Stromal cell of bone marrow (primary cell): ENCODE data around the gene DNAJB14.

Source experiments
- DNase-seq: peaks from one replicate; pipeline ENCODE4 v3.0.0-alpha.2; 2012; ENCODE audit warnings: low read depth

The DNAJB14 gene

GRCh38 chr4:99943904-99944437 lies 2.4 kb downstream of the DNAJB14 start:
- DNase-seq = no peak

DNA sequence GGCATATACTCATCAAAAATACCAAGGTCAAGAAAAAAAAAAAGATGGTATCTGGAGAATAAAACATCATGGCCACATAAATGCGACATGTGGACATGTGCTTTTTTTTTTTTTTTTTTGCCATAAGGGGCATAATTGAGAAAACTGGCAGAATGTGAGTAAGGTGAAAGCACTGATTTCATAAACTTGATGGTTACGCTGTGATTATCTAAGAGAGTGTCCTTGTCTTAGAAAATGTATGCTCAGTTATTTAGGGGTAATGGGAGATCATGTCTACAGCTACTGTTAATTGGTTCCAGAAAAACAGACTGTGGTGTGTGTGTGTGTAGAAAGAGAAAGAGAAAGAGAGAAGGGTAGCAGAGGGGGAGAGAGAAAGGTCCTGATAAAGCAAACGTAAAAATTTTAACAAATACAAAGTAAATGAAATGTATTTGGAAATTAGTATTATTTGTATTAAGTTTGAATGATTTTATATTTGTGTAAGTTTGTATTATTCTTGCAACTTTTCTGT lies 8.1 kb downstream of the DNAJB14 start:
- no peak for DNase-seq

- no peak for DNase-seq
Observed at GRCh38 chr4:99934891-99935290, 11.5 kb downstream of the DNAJB14 start.

- DNase-seq = no peak
Observed at GRCh38 chr4:99927566-99927965, 18.9 kb downstream of the DNAJB14 start.

DNA sequence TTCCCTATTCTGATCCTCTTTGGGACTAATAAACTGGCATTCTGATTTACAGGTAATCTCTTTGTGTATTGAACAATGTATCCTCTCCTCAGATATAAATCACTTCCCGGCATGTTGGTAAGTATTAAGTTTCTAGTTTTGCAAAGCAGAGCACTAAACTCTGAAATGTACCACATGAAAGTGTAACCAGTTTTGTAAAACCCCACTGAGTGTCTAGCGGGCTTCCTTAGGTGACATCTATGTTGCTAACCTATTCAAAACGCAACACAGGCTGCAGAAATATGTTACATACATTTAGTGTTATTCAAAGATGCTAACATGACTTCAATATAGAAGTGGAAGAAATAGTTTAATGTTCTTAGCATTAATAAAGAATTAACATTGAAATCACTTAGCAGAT lies 25.2 kb downstream of the DNAJB14 start:
- no peak for DNase-seq

GRCh38 chr4:99918656-99919055 lies 27.8 kb downstream of the DNAJB14 start:
- DNase-seq = no peak

DNA sequence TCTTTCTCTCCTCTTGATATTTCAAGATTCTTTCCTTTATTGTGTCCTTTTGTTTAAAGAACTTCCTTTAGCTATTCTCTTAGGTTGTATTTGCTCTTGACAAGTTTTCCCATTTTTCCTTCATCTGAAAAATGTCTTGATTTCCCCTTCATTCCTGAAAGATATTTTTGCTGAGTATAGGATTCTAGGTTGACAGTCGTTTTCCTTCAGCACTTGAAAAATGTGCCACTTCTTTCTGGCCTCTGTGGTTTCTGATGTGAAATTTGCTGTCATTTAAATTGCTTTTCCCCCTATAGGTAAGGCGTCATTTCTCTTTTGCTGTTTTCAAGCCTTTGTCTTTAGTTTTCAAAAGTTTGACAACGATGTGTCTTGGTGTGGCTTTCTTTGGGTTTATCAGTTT lies 28.8 kb downstream of the DNAJB14 start:
- no peak for DNase-seq

- DNase-seq = no peak
Observed at GRCh38 chr4:99915449-99915848, 31.0 kb downstream of the DNAJB14 start.

GRCh38 chr4:99894998-99895397 lies 51.4 kb downstream of the DNAJB14 start:
- no peak for DNase-seq

DNA sequence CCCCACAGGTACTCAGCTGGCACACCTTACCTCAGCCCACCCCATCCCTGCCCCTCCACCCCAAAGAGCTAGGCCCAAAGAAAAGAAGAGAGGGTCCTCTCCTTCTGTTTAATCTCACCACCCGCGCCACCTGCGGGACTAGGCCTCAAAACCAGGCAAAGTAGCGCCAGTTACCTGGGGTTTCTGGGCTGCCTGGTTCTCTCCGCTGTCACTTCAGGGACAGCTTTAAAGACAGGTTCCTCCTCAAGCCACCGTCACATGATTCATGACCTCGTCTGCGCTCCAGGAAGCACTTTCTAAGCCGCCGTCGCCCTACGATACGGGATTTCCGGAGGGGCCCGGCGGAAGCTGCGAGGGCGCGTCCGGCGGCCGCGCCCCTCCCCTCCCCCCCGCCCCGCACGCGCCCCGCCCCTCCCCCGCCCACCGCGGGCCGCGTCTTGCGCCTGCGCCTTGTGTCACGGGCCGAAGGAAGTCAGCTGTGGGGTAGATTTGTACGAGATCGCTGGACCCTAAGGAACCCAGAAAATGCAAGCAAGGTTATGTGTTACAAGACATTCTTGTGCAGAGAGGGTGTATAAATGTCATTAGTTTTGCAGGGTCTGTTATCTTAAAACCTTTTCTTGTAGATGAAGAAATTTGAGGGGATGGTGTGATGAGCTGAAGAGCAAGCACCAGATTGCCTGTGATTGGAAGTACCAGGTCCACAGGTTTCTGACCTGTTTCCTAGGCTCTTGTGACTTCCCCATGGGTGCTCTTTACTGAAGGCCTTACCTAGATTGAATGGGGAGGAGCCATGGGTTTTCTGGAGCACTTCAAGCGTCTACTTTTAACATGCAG lies 52.0 kb downstream of the DNAJB14 start, which contains the start of gene LAMTOR3:
TSS of gene LAMTOR3 (minus strand) at position 267 of the 837 bp plus-strand sequence. CDS start 464 bp downstream, outside the sequence.
- DNase-seq = peak; percentile 80

DNA sequence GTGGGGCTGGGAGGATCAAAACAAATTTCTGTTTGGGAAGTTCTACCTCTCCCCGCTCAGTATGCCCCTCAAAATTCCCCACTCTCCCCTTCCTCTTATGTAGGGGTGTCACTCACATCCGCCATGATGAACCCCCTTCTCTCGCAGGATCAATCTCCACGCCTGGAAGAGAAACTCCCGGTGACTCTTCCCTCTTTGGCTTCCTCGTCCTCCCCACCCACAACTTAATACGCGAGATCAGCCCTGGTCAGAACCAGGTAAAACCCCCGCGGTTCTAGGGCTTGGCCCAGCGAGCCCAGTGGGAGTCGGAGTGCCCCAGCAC lies 52.6 kb downstream of the DNAJB14 start:
- DNase-seq = no peak

DNA sequence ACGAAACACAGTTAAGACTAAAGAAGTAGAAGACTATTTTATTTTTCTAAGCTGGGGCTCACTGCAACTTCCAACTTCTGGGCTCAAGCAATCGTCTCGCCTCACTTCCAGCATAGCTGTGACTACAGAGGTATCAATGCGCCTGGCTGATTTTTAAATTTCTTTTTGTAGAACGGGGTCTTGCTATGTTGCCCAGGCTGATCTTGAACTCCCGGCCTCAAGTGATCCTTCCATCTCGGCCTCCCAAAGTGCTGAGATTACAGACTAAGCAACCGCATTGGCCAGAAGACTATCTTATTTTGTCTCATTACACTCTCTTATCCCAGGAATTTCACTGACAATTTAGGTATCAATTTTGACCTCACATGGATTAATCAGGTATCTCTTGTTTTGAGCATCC lies 53.4 kb downstream of the DNAJB14 start:
- DNase-seq = no peak

GRCh38 chr4:99891351-99891750 lies 55.1 kb downstream of the DNAJB14 start:
- DNase-seq = no peak

- no peak for DNase-seq
Observed at GRCh38 chr4:99887837-99888236, 58.6 kb downstream of the DNAJB14 start.

GRCh38 chr4:99886146-99886545 lies 60.3 kb downstream of the DNAJB14 start:
- peak; percentile 54 for DNase-seq

- no peak for DNase-seq
Observed at GRCh38 chr4:99885687-99886086, 60.7 kb downstream of the DNAJB14 start.

DNA sequence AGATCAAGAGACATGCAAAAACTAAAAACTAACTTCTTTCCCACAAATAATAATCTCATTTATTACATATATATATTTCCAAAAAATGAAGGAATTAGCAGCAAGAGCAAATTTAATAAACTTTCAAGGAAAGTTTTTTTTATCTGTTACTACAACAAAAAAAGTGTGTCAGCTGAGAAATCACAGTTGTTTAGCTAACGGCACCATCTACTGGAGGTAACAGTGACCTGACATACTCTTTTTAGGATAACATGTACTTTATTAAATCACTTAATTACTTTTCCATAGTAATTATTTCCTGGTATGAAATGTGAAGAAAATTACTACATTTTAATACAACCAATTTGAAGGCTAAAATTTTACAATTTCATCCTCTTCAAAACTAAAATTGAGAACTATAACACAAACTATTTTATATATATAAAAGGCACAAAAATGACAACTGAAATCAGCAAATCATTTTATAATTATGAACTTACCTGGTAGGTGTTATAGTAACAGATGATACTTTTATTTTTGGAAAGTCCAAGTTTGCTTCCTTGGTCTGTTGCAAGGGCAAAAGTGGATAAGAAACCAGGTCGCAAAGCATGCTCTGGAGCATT lies 61.3 kb downstream of the DNAJB14 start:
- no peak for DNase-seq

- DNase-seq = no peak
Observed at GRCh38 chr4:99879458-99879857, 67.0 kb downstream of the DNAJB14 start.

DNA sequence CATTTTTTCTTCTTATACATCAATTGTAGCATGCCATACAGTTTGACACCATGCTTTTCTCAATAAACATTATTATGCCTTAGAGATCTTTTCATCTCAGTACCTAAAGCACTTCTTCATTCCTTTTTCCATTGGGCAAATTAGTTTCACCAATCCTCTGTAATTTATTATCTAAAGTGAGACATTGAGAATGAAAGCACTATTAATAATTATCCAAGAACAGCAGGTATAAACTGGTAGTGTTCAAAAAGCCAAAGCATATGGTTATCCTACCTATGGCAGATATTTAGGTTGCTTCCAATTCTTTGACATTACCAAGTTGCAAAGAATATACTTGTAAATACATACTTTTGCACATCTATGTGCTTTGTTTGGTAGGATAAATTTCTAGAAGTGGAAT lies 67.8 kb downstream of the DNAJB14 start:
- DNase-seq = no peak

DNA sequence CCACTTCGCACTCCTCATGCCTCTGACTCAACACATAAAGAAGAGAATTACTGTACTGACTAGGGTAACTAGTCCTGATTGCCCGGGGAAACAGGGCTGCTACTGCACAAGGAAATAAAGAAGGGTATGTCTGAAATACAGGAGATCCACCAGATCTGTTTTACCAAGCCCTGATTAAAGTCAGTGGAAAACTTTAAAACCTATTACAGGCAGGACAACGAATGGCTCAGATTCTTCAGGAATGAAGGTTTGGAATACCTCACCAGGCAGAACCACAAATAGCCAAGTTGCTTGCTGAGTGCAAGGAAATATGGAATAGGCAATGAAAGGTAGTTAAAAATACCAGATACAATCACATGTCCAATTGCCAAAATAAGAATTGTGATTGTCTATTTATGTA lies 69.5 kb downstream of the DNAJB14 start:
- no peak for DNase-seq

DNA sequence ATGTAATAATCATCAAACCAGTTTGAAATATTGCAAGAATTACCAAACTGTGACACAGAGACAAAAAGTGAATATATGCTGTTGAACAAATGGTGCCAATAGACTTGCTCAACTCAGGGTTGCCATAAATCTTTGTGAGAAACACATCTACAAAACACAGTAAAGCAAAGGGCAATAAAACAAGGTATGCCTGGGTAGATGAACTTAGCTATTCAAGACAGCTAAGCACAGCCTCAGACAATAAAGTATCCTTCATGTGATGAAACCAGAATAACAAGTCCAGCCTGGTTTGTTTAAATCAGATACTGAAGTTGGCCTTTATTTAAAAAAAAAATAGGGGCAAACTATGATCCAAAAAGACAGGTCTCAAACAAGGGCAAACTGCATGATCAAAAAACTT lies 71.3 kb downstream of the DNAJB14 start:
- no peak for DNase-seq

DNA sequence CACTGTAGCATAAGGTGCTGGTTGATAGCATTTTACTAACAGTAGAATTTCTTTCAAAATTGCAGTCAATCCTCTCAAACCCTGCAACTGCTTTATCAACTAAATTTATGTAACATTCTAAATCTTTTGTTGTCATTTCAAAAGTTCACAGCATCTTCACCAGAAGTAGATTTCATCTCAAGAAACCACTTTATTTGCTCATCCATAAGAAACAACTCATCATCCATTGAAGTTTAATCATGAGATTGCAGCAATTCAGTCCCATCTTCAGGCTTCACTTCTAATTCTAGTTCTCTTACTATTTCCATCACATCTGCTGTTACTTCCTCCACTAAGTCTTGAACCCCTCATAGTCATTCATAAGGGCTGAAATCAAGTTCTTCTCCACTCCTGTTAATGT lies 73.8 kb downstream of the DNAJB14 start:
- no peak for DNase-seq

GRCh38 chr4:99868126-99868596 lies 78.3 kb downstream of the DNAJB14 start:
- DNase-seq = peak; percentile 41
